ENCODE measurements around the gene ITPR2. TPM values are rescaled to one million over a fixed set of nuclear protein-coding genes. Genes with fewer than 3 reads are reported as not detected.
A peak's percentile ranks its signal among the peaks of the same experiment; 100 is the strongest.

The ITPR2 gene
- total and polyA plus RNA-seq, 4 donors = 11.7 to 93.3 (median 35.4) TPM

GRCh38 chr12:26523708-26524150 is 309.3 kb downstream of the ITPR2 start (continued):
- peak; percentile 76 for TF ChIP-seq ZBTB33 (IDR thresholded peaks at IDR 0.05)

DNA sequence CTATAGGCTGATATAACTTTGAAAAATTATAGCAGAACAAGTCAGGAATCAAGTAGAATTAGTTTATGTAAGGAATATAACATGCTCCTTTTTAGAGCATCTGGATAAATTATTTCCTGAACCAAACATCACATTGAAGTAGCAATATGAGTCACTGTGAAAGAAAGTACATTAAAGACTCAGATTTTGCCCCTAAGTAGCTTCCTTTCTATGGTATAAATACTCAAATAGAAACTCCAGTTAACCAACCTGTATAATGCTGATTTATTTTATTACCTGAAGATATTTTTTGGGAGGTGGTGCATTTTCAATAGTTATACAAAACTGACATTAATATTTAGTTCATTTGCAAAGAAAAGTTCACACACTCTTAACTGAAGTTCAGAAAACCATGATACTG is 312.1 kb downstream of the ITPR2 start:
- Histone ChIP-seq H3K4me1 (ENCODE audit: control insufficient read depth in 4 of 4, insufficient read depth in 4 of 4, low read length in 3 of 4) (peaks cover 0 to 17% (median 2%) of the 10 kb centered on the region in 4 donors), H3K9me3 (ENCODE audit: control insufficient read depth in 4 of 4, low read length in 3 of 4) (peaks cover 2 to 11% (median 5%) of the 10 kb centered on the region in 4 donors), H3K36me3 (ENCODE audit: control insufficient read depth in 4 of 4, insufficient read depth in 3 of 4, low read depth in 1 of 4, low read length in 3 of 4) (peaks cover 0 to 7% (median 3%) of the 10 kb centered on the region in 4 donors), H3K9ac (ENCODE audit: low read depth in 1 of 2, low read length in 2 of 2) (no peak overlapping the region), H3K4me3 (ENCODE audit: low read depth in 1 of 3, low read length in 3 of 3) (no peak overlapping the region), H3K27ac (ENCODE audit: low read depth in 1 of 2, low read length in 2 of 2) (no peak overlapping the region), H3K27me3 (ENCODE audit: control insufficient read depth in 4 of 4, insufficient read depth in 4 of 4, low read length in 3 of 4) (no peaks in the 10 kb centered on the region)
- DNase-seq (ENCODE audit: low spot score) = no peak
- no peak for TF ChIP-seq RXRA (IDR thresholded peaks at IDR 0.05)
- TF ChIP-seq, protein P1, sequence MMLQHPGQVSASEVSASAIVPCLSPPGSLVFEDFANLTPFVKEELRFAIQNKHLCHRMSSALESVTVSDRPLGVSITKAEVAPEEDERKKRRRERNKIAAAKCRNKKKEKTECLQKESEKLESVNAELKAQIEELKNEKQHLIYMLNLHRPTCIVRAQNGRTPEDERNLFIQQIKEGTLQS (IDR thresholded peaks at IDR 0.05) = no peak
- TF ChIP-seq, protein P2, sequence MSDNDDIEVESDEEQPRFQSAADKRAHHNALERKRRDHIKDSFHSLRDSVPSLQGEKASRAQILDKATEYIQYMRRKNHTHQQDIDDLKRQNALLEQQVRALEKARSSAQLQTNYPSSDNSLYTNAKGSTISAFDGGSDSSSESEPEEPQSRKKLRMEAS (IDR thresholded peaks at IDR 0.05) = no peak
- TF ChIP-seq, protein P3, sequence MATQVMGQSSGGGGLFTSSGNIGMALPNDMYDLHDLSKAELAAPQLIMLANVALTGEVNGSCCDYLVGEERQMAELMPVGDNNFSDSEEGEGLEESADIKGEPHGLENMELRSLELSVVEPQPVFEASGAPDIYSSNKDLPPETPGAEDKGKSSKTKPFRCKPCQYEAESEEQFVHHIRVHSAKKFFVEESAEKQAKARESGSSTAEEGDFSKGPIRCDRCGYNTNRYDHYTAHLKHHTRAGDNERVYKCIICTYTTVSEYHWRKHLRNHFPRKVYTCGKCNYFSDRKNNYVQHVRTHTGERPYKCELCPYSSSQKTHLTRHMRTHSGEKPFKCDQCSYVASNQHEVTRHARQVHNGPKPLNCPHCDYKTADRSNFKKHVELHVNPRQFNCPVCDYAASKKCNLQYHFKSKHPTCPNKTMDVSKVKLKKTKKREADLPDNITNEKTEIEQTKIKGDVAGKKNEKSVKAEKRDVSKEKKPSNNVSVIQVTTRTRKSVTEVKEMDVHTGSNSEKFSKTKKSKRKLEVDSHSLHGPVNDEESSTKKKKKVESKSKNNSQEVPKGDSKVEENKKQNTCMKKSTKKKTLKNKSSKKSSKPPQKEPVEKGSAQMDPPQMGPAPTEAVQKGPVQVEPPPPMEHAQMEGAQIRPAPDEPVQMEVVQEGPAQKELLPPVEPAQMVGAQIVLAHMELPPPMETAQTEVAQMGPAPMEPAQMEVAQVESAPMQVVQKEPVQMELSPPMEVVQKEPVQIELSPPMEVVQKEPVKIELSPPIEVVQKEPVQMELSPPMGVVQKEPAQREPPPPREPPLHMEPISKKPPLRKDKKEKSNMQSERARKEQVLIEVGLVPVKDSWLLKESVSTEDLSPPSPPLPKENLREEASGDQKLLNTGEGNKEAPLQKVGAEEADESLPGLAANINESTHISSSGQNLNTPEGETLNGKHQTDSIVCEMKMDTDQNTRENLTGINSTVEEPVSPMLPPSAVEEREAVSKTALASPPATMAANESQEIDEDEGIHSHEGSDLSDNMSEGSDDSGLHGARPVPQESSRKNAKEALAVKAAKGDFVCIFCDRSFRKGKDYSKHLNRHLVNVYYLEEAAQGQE (IDR thresholded peaks at IDR 0.05) = no peak
- TF ChIP-seq NR2F2 (IDR thresholded peaks at IDR 0.05) = no peak
- no peak for TF ChIP-seq RAD21 (IDR thresholded peaks at IDR 0.05)
- TF ChIP-seq SP1 (IDR thresholded peaks at IDR 0.05) = no peak
- TF ChIP-seq EGR1 (IDR thresholded peaks at IDR 0.05; ENCODE audit: low read depth in 2 of 2) = no peak
- TF ChIP-seq TAF1 (conservative IDR thresholded peaks at IDR 0.05) = no peak
- no peak for TF ChIP-seq YY1 (IDR thresholded peaks at IDR 0.05)
- no peak for TF ChIP-seq JUND (IDR thresholded peaks at IDR 0.05)

DNA sequence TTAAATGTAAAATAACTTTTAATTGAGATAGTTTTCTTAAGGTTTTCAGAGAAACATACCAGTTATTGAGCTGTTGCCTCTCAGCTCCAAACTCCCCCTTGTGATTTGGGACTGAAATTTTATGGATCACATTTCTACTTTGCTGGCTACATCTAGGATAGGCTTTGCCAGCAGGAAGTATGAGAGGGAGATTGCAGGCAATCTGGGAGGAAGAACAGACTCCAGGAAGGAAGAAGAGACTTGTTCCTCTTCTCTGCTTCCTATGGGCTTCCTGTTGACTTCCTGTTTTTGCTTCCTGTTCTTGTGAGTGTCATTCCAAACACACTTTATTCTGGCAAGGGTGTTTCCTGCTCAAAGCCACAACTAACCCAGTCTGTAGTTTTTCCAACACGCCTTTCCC is 312.9 kb downstream of the ITPR2 start:
- DNase-seq (ENCODE audit: low spot score) = no peak
- Histone ChIP-seq H3K4me3 (ENCODE audit: low read depth in 1 of 3, low read length in 3 of 3) (no peak overlapping the region), H3K27ac (ENCODE audit: low read depth in 1 of 2, low read length in 2 of 2) (peak overlapping the region; percentile 14 to 23), H3K9ac (ENCODE audit: low read depth in 1 of 2, low read length in 2 of 2) (no peak overlapping the region), H3K27me3 (ENCODE audit: control insufficient read depth in 4 of 4, insufficient read depth in 4 of 4, low read length in 3 of 4) (no peaks in the 10 kb centered on the region), H3K36me3 (ENCODE audit: control insufficient read depth in 4 of 4, insufficient read depth in 3 of 4, low read depth in 1 of 4, low read length in 3 of 4) (peaks cover 0 to 4% (median 0%) of the 10 kb centered on the region in 4 donors), H3K9me3 (ENCODE audit: control insufficient read depth in 4 of 4, low read length in 3 of 4) (peaks cover 2 to 4% (median 2%) of the 10 kb centered on the region in 4 donors), H3K4me1 (ENCODE audit: control insufficient read depth in 4 of 4, insufficient read depth in 4 of 4, low read length in 3 of 4) (peaks cover 0 to 17% (median 2%) of the 10 kb centered on the region in 4 donors)
- 86% methylated on average over 1 of the region's 1 CpG for WGBS
- TF ChIP-seq HNF4G (IDR thresholded peaks at IDR 0.05) (no peak), TAF1 (conservative IDR thresholded peaks at IDR 0.05) (no peak), JUND (IDR thresholded peaks at IDR 0.05) (no peak), EGR1 (IDR thresholded peaks at IDR 0.05; ENCODE audit: low read depth in 2 of 2) (no peak), NR2F2 (IDR thresholded peaks at IDR 0.05) (no peak), SP1 (IDR thresholded peaks at IDR 0.05) (no peak), CTCF (IDR thresholded peaks at IDR 0.05; ENCODE audit: low read depth, low read length, missing input control) (no peak), ZBTB33 (IDR thresholded peaks at IDR 0.05) (no peak), GABPA (IDR thresholded peaks at IDR 0.05 in 1 of 2, conservative IDR thresholded peaks at IDR 0.05 in 1 of 2) (no peak), RXRA (IDR thresholded peaks at IDR 0.05) (no peak)
- TF ChIP-seq, protein P2 (IDR thresholded peaks at IDR 0.05) = no peak
- TF ChIP-seq, protein P1 (IDR thresholded peaks at IDR 0.05) = no peak
